Colonic mucosa (tissue), 4 donors: Measurements from ENCODE around the gene DISP2. TPM values are rescaled to one million over a fixed set of nuclear protein-coding genes. Genes with fewer than 3 reads are reported as not detected.

Experiments used
- DNase-seq: peaks from one replicate; pipeline ENCODE4 v3.0.0-alpha.2; 2020
- H3K27ac ChIP-seq: fragments of 200-600 bp; one replicate; pipeline ENCODE4 v1.8.0; 2021
- H3K27me3 ChIP-seq: fragments of 200-600 bp; one replicate; pipeline ENCODE4 v1.8.0; 2021
- H3K36me3 ChIP-seq: fragments of 200-600 bp; one replicate; pipeline ENCODE4 v1.8.0; 2021
- H3K4me1 ChIP-seq: fragments of 200-600 bp; one replicate; pipeline ENCODE4 v1.8.0; 2021; ENCODE audit warnings: mild to moderate bottlenecking
- H3K4me3 ChIP-seq: fragments of 200-600 bp; one replicate; pipeline ENCODE4 v1.8.0; 2021
- H3K9ac ChIP-seq, 2 donors: one replicate each; pipeline ENCODE4 v1.7.0; 2013; ENCODE audit warnings: control low read depth in 2 of 2, low read depth in 2 of 2, low read length in 2 of 2
- H3K9me3 ChIP-seq: fragments of 200-600 bp; one replicate; pipeline ENCODE4 v1.8.0; 2021
- CTCF ChIP-seq: fragments of 200-600 bp; IDR thresholded peaks from one replicate; pipeline ENCODE4 v1.8.0; 2022; ENCODE audit warnings: antibody characterized with exemption, mild to moderate bottlenecking
- intact Hi-C: fragments of 100-400 bp; cut with DNase I; formaldehyde crosslinking; loops from one replicate; pipeline ENCODE4 v1.14.1; 2022
- total RNA-seq, 2 donors: library from RNA; stranded (reverse); fragmentation: NEBNext Ultra II Directional in 1 of 2; extraction: Animal tissue kit (Norgen Biotek cat#: 25700) in 1 of 2; gene quantifications; one replicate each; pipeline ENCODE4 v1.2.1, GENCODE V29; 2021
- donor health status: healthy.
- donor health status: DM: no; HTN: no; CAD: no.
- donor health status: DM: no; HTN: no; CAD: no.

The DISP2 gene
- total RNA-seq, 2 donors from 2014 or later, result 12.6 to 16.3 TPM

GRCh38 chr15:40380636-40381035 lies 22.6 kb downstream of the DISP2 start:
- Histone ChIP-seq H3K27ac (no peak overlapping the region), H3K27me3 (no peaks in the 10 kb centered on the region), H3K9ac (no peak overlapping the region), H3K4me3 (no peak overlapping the region), H3K4me1 (peaks cover 8% of the 10 kb centered on the region), H3K9me3 (no peaks in the 10 kb centered on the region), H3K36me3 (no peaks in the 10 kb centered on the region)
- no peak for TF ChIP-seq CTCF
- DNase-seq, result no peak
- intact Hi-C loops, result no loop called here

GRCh38 chr15:40381818-40382529 lies 24.0 kb downstream of the DISP2 start:
- TF ChIP-seq CTCF, result no peak
- no peaks in the 10 kb centered on the region for H3K36me3 ChIP-seq
- no peaks in the 10 kb centered on the region for H3K9me3 ChIP-seq
- DNase-seq, result no peak
- H3K27me3 ChIP-seq, result no peaks in the 10 kb centered on the region
- no peak overlapping the region for H3K27ac ChIP-seq
- peaks cover 8% of the 10 kb centered on the region for H3K4me1 ChIP-seq
- intact Hi-C loops, result no loop called here
- H3K9ac ChIP-seq, result no peak overlapping the region
- H3K4me3 ChIP-seq, result no peak overlapping the region

- H3K27ac ChIP-seq, result no peak within 1 kb of the TSS
- peak within 1 kb of the TSS; percentile 94 for H3K4me3 ChIP-seq
- intact Hi-C loops, result no loop called here
- peak; percentile 95 for DNase-seq
- H3K4me1 ChIP-seq, result peaks cover 8% of the 10 kb centered on the region
- no peaks in the 10 kb centered on the region for H3K27me3 ChIP-seq
- TF ChIP-seq CTCF, result no peak
- peak within 1 kb of the TSS; percentile 67 to 78 for H3K9ac ChIP-seq
- no peaks in the 10 kb centered on the region for H3K36me3 ChIP-seq
- H3K9me3 ChIP-seq, result no peaks in the 10 kb centered on the region
Observed at GRCh38 chr15:40382580-40383456, 24.8 kb downstream of the DISP2 start, which contains the start of gene KNSTRN. Gene KNSTRN, plus strand, starts transcription at chr15:40382721. Its CDS starts 115 bp downstream, at chr15:40382836.

- H3K4me1 ChIP-seq, result peaks cover 8% of the 10 kb centered on the region
- no peaks in the 10 kb centered on the region for H3K27me3 ChIP-seq
- TF ChIP-seq CTCF, result no peak
- H3K27ac ChIP-seq, result no peak overlapping the region
- no peaks in the 10 kb centered on the region for H3K36me3 ChIP-seq
- H3K9ac ChIP-seq, result no peak overlapping the region
- no peaks in the 10 kb centered on the region for H3K9me3 ChIP-seq
- H3K4me3 ChIP-seq, result no peak overlapping the region
- intact Hi-C loops, result no loop called here
- no peak for DNase-seq
Observed at GRCh38 chr15:40386480-40386879, 28.5 kb downstream of the DISP2 start.

GRCh38 chr15:40388941-40389823 lies 31.2 kb downstream of the DISP2 start:
- H3K27me3 ChIP-seq, result no peaks in the 10 kb centered on the region
- no peaks in the 10 kb centered on the region for H3K9me3 ChIP-seq
- no peak for TF ChIP-seq CTCF
- H3K36me3 ChIP-seq, result no peaks in the 10 kb centered on the region
- H3K4me1 ChIP-seq, result no peaks in the 10 kb centered on the region
- no peak overlapping the region for H3K9ac ChIP-seq
- H3K27ac ChIP-seq, result no peak overlapping the region
- intact Hi-C loops, result no loop called here
- H3K4me3 ChIP-seq, result no peak overlapping the region
- DNase-seq, result no peak
